Fibroblast of mammary gland (primary cell): ENCODE results near the gene CLEC16A.

ENCODE experiments used
- DNase-seq: peaks from one replicate; pipeline ENCODE4 v3.0.0-alpha.2; 2010; ENCODE audit warnings: low read depth
- H3K4me3 ChIP-seq: 2 replicates; pipeline ENCODE4 v1.5.1; 2011; ENCODE audit warnings: low read depth, mild to moderate bottlenecking, low read length, moderate library complexity; ENCODE audit not compliant: control insufficient read depth
- CTCF ChIP-seq: conservative IDR thresholded peaks from 2 replicates; pipeline ENCODE4 v1.5.1; 2011; ENCODE audit warnings: low read depth, low read length, inconsistent platforms; ENCODE audit not compliant: control insufficient read depth, insufficient read depth

The CLEC16A gene

GRCh38 chr16:11045846-11046245, 101.5 kb downstream of the CLEC16A start:
- DNase-seq, result peak; percentile 68
- no peak for TF ChIP-seq CTCF

GRCh38 chr16:11046382-11046931, 102.1 kb downstream of the CLEC16A start:
- no peak for TF ChIP-seq CTCF
- DNase-seq, result no peak
- no peak overlapping the region for H3K4me3 ChIP-seq

More at GRCh38 chr16:11045846-11046245, 101.5 kb downstream of the CLEC16A start:
- H3K4me3 ChIP-seq, result no peak overlapping the region

- H3K4me3 ChIP-seq, result no peak overlapping the region
- peak; percentile 89 for DNase-seq
- no peak for TF ChIP-seq CTCF
These were observed 102.7 kb downstream of the CLEC16A start for GRCh38 chr16:11047057-11047456.

GRCh38 chr16:11047939-11048800, 103.8 kb downstream of the CLEC16A start:
- H3K4me3 ChIP-seq, result no peak overlapping the region
- no peak for TF ChIP-seq CTCF
- DNase-seq, result peak; percentile 24

- no peak overlapping the region for H3K4me3 ChIP-seq
- no peak for TF ChIP-seq CTCF
- DNase-seq, result no peak
These were observed 105.2 kb downstream of the CLEC16A start for GRCh38 chr16:11049396-11050059.

GRCh38 chr16:11050536-11050935, 106.2 kb downstream of the CLEC16A start:
- H3K4me3 ChIP-seq, result no peak overlapping the region
- no peak for DNase-seq
- TF ChIP-seq CTCF, result no peak
